ENCODE results near the gene MRPL23. TPM values are rescaled to one million over a fixed set of nuclear protein-coding genes. Genes with fewer than 3 reads are reported as not detected.

Gene MRPL23
- total RNA-seq, 2 experiments from 2014 or later, result 77.5 to 106 TPM

GRCh38 chr11:1964348-1964747, 17.2 kb downstream of the MRPL23 start:
- Mint-ChIP-seq H3K27me3 (no peaks in the 10 kb centered on the region), H3K4me3 (no peak overlapping the region), H3K9me3 (no peaks in the 10 kb centered on the region), H3K36me3 (ENCODE audit: low read depth) (no peaks in the 10 kb centered on the region), H3K27ac (no peak overlapping the region), H3K4me1 (no peaks in the 10 kb centered on the region)
- ChIA-PET POLR2A (no interaction called here), CTCF (no interaction called here)
- DNase-seq, result no peak

- Mint-ChIP-seq H3K27me3 (no peaks in the 10 kb centered on the region), H3K4me1 (no peaks in the 10 kb centered on the region), H3K27ac (no peak overlapping the region), H3K36me3 (ENCODE audit: low read depth) (no peaks in the 10 kb centered on the region), H3K9me3 (no peaks in the 10 kb centered on the region), H3K4me3 (no peak overlapping the region)
- ChIA-PET CTCF (interaction anchor here (0.8 kb wide), 1 partner anchor 83 kb away, joined by 3 read pairs; no protein-coding TSS in a partner anchor), POLR2A (no interaction called here)
- DNase-seq, result no peak
Measured at GRCh38 chr11:1964955-1965354, 17.8 kb downstream of the MRPL23 start.

GRCh38 chr11:1966531-1966930, 19.4 kb downstream of the MRPL23 start:
- H3K36me3 Mint-ChIP-seq (ENCODE audit: low read depth), result no peaks in the 10 kb centered on the region
- no peak overlapping the region for H3K4me3 Mint-ChIP-seq
- no peaks in the 10 kb centered on the region for H3K4me1 Mint-ChIP-seq
- ChIA-PET POLR2A (no interaction called here), CTCF (interaction anchor here (0.6 to 1.8 kb wide), 5 partner anchors 14 to 273 kb away, joined by 3 to 4 read pairs (median 3); no protein-coding TSS in a partner anchor)
- no peak overlapping the region for H3K27ac Mint-ChIP-seq
- DNase-seq, result no peak
- no peaks in the 10 kb centered on the region for H3K27me3 Mint-ChIP-seq
- H3K9me3 Mint-ChIP-seq, result no peaks in the 10 kb centered on the region

DNA sequence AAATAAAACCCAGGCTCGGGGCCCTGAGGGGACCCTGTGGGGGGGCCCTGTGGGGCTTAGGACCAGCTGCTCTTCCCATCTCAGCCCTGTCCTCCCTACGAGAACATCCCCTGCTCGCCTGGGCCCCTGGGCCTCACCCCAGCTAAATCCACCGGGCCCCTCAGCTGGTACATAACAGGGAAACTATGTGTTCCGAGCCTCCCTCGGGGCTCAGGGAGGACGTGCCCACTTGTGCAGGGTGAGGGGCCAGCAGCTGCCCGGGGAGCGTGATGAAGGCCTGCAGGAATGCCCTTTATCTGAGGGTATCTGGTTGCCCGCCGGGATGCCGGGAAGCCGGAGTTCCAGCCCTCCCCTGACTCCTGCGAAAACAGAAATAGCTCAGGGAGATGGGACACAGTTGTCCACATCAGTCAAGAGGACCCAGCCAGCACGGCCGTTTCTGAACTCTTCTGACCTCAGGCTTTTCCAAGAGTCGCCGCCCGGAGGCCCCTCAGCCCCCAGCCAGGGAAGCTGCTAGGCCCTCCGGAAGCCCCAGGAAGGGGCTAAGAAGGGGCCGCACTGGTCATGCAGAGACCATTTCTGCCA, 20.6 kb downstream of the MRPL23 start:
- Mint-ChIP-seq H3K9me3 (no peaks in the 10 kb centered on the region), H3K27ac (no peak overlapping the region), H3K4me3 (no peak overlapping the region), H3K4me1 (no peaks in the 10 kb centered on the region), H3K36me3 (ENCODE audit: low read depth) (no peaks in the 10 kb centered on the region), H3K27me3 (no peaks in the 10 kb centered on the region)
- no peak for DNase-seq
- ChIA-PET POLR2A (no interaction called here), CTCF (interaction anchor here (0.9 to 1.8 kb wide), 2 partner anchors 13 to 274 kb away, joined by 4 read pairs; no protein-coding TSS in a partner anchor)

DNA sequence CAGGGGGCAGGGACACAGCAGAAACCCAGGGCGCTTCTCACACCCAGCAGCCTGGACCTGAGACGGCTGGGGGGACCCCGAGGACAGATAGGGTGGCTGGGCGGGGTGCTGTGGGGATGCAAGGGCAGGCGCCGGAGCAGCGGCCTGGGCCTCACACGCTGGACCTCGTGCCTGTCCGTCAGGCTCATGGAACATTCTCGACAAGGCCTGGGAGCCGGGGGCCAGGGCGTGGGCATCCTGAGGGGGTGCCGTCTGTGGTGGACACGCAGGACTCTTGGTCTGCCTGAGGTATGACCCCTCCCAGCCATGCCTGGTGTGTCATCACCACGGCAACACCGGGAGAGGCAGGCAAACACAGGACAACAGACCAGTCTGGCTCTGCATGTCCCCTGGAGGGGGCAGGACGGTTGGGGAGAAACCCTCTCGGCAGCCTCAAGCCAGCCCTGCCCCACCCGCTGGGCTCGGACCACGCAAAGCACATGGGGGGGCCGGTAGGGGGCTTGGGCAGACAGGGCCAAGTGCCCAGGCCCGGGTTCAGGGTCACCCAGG, 21.4 kb downstream of the MRPL23 start:
- ChIA-PET POLR2A (no interaction called here), CTCF (no interaction called here)
- DNase-seq, result no peak
- no peaks in the 10 kb centered on the region for H3K27me3 Mint-ChIP-seq
- H3K27ac Mint-ChIP-seq, result no peak overlapping the region
- no peaks in the 10 kb centered on the region for H3K36me3 Mint-ChIP-seq (ENCODE audit: low read depth)
- no peaks in the 10 kb centered on the region for H3K4me1 Mint-ChIP-seq
- no peak overlapping the region for H3K4me3 Mint-ChIP-seq
- no peaks in the 10 kb centered on the region for H3K9me3 Mint-ChIP-seq

- CTCF ChIA-PET, result no interaction called here
- no peak overlapping the region for H3K4me3 Mint-ChIP-seq
- POLR2A ChIA-PET, result no interaction called here
- DNase-seq, result no peak
- no peak overlapping the region for H3K27ac Mint-ChIP-seq
- H3K27me3 Mint-ChIP-seq, result no peaks in the 10 kb centered on the region
- H3K36me3 Mint-ChIP-seq (ENCODE audit: low read depth), result no peaks in the 10 kb centered on the region
- no peaks in the 10 kb centered on the region for H3K9me3 Mint-ChIP-seq
- H3K4me1 Mint-ChIP-seq, result no peaks in the 10 kb centered on the region
Measured at GRCh38 chr11:1969035-1969434, 21.9 kb downstream of the MRPL23 start.

DNA sequence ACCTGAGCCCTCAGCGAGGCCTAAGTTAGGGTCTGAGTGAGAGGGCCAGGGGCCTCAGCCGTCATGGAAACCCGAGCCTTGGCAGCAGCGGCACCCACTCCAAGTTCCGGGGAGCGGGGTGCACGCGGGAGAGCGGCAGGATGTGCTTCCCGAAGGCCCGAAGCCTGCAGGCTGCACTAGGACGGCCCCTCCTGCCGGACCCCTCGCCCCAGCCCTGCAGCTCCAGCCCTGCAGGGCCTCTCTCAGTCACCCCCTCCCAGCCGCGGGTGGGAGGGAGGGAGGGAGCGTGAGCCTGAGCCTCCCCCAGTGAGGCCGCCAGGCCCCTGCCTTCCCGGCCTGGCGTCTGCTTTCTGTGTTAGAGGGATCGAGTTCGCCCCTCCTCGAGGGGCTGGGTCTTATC, 22.6 kb downstream of the MRPL23 start:
- DNase-seq, result no peak
- Mint-ChIP-seq H3K9me3 (no peaks in the 10 kb centered on the region), H3K36me3 (ENCODE audit: low read depth) (no peaks in the 10 kb centered on the region), H3K4me3 (no peak overlapping the region), H3K27ac (no peak overlapping the region), H3K4me1 (no peaks in the 10 kb centered on the region), H3K27me3 (no peaks in the 10 kb centered on the region)
- POLR2A ChIA-PET, result no interaction called here
- CTCF ChIA-PET, result interaction anchor here (1.6 kb wide), 1 partner anchor 31 kb away, joined by 4 read pairs; no protein-coding TSS in a partner anchor

DNA sequence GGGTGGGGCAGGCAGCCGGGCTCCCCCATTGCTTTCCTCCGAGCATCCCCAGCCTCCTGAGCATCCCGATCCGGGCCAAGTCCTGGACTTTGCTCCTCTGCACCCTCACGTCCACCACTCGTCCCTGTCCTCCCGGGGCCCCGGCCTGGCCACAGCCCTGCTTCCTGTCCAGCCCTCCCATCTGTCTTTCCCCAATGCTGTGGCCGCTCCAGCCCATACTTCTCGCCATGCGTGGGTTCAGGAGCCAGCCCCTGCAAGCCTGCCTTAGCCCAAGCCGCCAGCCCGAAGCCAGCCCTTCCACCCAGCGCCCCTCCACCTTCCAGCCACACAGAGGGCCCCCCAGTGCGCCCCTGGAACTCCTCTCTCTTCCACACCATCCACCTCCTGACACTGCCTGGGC, 23.8 kb downstream of the MRPL23 start:
- no peaks in the 10 kb centered on the region for H3K36me3 Mint-ChIP-seq (ENCODE audit: low read depth)

GRCh38 chr11:1975185-1975584, 28.1 kb downstream of the MRPL23 start:
- DNase-seq, result no peak
- CTCF ChIA-PET, result no interaction called here
- no peaks in the 10 kb centered on the region for H3K27me3 Mint-ChIP-seq
- H3K4me1 Mint-ChIP-seq, result no peaks in the 10 kb centered on the region
- no peaks in the 10 kb centered on the region for H3K9me3 Mint-ChIP-seq
- H3K4me3 Mint-ChIP-seq, result no peak overlapping the region
- POLR2A ChIA-PET, result no interaction called here
- no peaks in the 10 kb centered on the region for H3K36me3 Mint-ChIP-seq (ENCODE audit: low read depth)
- no peak overlapping the region for H3K27ac Mint-ChIP-seq

More for the DNA sequence above, 23.8 kb downstream of the MRPL23 start:
- H3K4me3 Mint-ChIP-seq, result no peak overlapping the region
- ChIA-PET CTCF (interaction anchor here (1.6 kb wide), 1 partner anchor 30 kb away, joined by 4 read pairs; no protein-coding TSS in a partner anchor), POLR2A (no interaction called here)
- no peaks in the 10 kb centered on the region for H3K27me3 Mint-ChIP-seq
- no peak overlapping the region for H3K27ac Mint-ChIP-seq
- DNase-seq, result no peak
- no peaks in the 10 kb centered on the region for H3K4me1 Mint-ChIP-seq
- H3K9me3 Mint-ChIP-seq, result no peaks in the 10 kb centered on the region

GRCh38 chr11:1978720-1979473, 31.8 kb downstream of the MRPL23 start:
- POLR2A ChIA-PET, result no interaction called here
- Mint-ChIP-seq H3K27me3 (no peaks in the 10 kb centered on the region), H3K9me3 (no peaks in the 10 kb centered on the region), H3K36me3 (ENCODE audit: low read depth) (no peaks in the 10 kb centered on the region), H3K4me3 (no peak overlapping the region), H3K4me1 (no peaks in the 10 kb centered on the region), H3K27ac (no peak overlapping the region)
- CTCF ChIA-PET, result no interaction called here
- no peak for DNase-seq

DNA sequence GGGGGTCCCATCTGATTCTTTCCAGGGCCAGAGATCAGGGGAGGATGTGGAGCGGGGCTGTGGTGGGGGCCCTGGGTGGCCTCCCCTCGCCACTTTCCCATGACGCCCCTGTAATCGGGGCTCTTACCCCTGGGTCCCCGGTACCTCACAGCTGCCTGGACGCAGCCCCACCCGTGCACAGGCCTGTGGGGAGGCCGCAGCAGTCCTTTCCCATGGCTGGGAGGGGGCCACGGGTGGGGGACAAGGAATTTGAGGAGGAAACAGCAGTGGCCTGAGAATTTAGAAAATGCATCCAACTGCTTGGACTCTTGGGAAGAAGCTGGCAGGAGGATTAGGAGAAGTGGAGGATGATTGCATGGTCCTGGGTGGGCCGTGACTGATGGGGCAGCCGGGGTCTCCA, 32.5 kb downstream of the MRPL23 start:
- DNase-seq, result no peak
- Mint-ChIP-seq H3K4me1 (no peaks in the 10 kb centered on the region), H3K9me3 (no peaks in the 10 kb centered on the region), H3K4me3 (no peak overlapping the region), H3K36me3 (ENCODE audit: low read depth) (no peaks in the 10 kb centered on the region), H3K27ac (no peak overlapping the region), H3K27me3 (no peaks in the 10 kb centered on the region)
- CTCF ChIA-PET, result no interaction called here
- POLR2A ChIA-PET, result no interaction called here

- H3K4me1 Mint-ChIP-seq, result no peaks in the 10 kb centered on the region
- ChIA-PET POLR2A (no interaction called here), CTCF (no interaction called here)
- no peak for DNase-seq
- H3K4me3 Mint-ChIP-seq, result no peak overlapping the region
- H3K36me3 Mint-ChIP-seq (ENCODE audit: low read depth), result no peaks in the 10 kb centered on the region
- H3K27me3 Mint-ChIP-seq, result no peaks in the 10 kb centered on the region
- no peaks in the 10 kb centered on the region for H3K9me3 Mint-ChIP-seq
- H3K27ac Mint-ChIP-seq, result no peak overlapping the region
Measured at GRCh38 chr11:1982873-1983600, 35.9 kb downstream of the MRPL23 start.

- H3K27ac Mint-ChIP-seq, result no peak overlapping the region
- H3K36me3 Mint-ChIP-seq (ENCODE audit: low read depth), result no peaks in the 10 kb centered on the region
- ChIA-PET CTCF (no interaction called here), POLR2A (no interaction called here)
- no peaks in the 10 kb centered on the region for H3K27me3 Mint-ChIP-seq
- DNase-seq, result no peak
- H3K4me3 Mint-ChIP-seq, result no peak overlapping the region
- H3K9me3 Mint-ChIP-seq, result no peaks in the 10 kb centered on the region
- H3K4me1 Mint-ChIP-seq, result no peaks in the 10 kb centered on the region
Measured at GRCh38 chr11:1983601-1983961, 36.4 kb downstream of the MRPL23 start.
